ENCODE results near the gene CNTN1. TPM values are rescaled to one million over a fixed set of nuclear protein-coding genes. Genes with fewer than 3 reads are reported as not detected.

Gene CNTN1
- total and polyA plus RNA-seq, 2 of the 4 experiments (the other 2 are of a cell fraction): 0.10 to 0.18 TPM

DNA sequence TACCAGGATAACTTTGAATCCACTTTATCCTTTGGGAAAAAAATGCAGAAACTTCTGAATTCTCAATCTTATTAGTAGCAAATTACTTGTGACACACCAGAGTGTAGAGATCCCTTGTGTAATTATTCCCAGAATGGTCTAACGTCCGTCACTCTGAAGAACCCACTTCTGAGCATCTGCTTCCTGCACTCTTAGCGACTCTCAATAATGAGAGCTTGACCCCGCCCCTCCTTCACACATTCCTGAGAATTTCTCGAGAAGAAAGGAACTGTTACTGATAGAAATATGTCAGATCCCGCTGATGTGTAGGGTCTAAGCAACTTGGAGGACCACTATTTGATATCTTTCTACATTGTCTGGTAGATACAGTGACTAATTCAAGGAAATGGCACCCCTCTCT is 277.6 kb downstream of the CNTN1 start:
- no peak overlapping the region for H2AK9ac ChIP-seq (replicated peaks; ENCODE audit: low read depth, low read length, poor library complexity)
- WGBS, 2 experiments (ENCODE audit: extremely low coverage in 2 of 2, insufficient read length in 1 of 2): no CpG with 5 or more reads among the region's 6 CpGs

More for the DNA sequence above, 277.6 kb downstream of the CNTN1 start:
- no peak overlapping the region for H2AK5ac ChIP-seq (ENCODE audit: low read depth, low read length)
- dilution Hi-C loops (cut with HindIII; ENCODE audit: low sequenced_read_pairs, unreplicated experiment): no loop called here
- POLR2A ChIA-PET (ENCODE audit: unreplicated experiment): no interaction called here
- DNase-seq (no peak), ATAC-seq (ENCODE audit: low read depth) (no peak)
- no peak overlapping the region for H2BK5ac ChIP-seq (ENCODE audit: low read depth, low read length, poor library complexity, severe bottlenecking)
- H3K9me1 ChIP-seq (ENCODE audit: insufficient read depth, low read length): no peaks in the 10 kb centered on the region; the same call in 1 of the 2 replicates
- H3K4me1 ChIP-seq (ENCODE audit: control insufficient read depth, insufficient read depth, low read length): no peaks in the 10 kb centered on the region
- CTCF ChIA-PET: interaction anchor here (0.8 kb wide), 1 partner anchor 181 kb away, joined by 5 read pairs; no protein-coding TSS in a partner anchor
- H3K9ac ChIP-seq (ENCODE audit: low read depth, low read length): no peak overlapping the region
- no peaks in the 10 kb centered on the region for H3K36me3 ChIP-seq (ENCODE audit: control insufficient read depth, insufficient read depth, low read length)
- H4K20me1 ChIP-seq (ENCODE audit: insufficient read depth, low read length): no peaks in the 10 kb centered on the region
- no peak overlapping the region for H3K4me3 ChIP-seq (ENCODE audit: insufficient read depth, low read depth, low read length)
- no peak overlapping the region for H4K91ac ChIP-seq (ENCODE audit: insufficient read depth, low read depth, low read length)
- intact Hi-C loops (cut with micrococcal nuclease): no loop called here
- H4K8ac ChIP-seq (ENCODE audit: low read depth in 2 of 2, low read length in 2 of 2): no peak overlapping the region
- H3K4ac ChIP-seq (ENCODE audit: low read depth, low read length): no peak overlapping the region
- no peak for TF ChIP-seq MAZ (IDR thresholded peaks at IDR 0.05; ENCODE audit: borderline replicate concordance, low read depth, low read length)
- no peak for TF ChIP-seq POLR2A (IDR thresholded peaks at IDR 0.05; ENCODE audit: low read depth, low read length)
- TF ChIP-seq RFX5 (IDR thresholded peaks at IDR 0.05; ENCODE audit: low read depth, low read length): no peak
- H3K18ac ChIP-seq (ENCODE audit: low read depth, low read length): no peak overlapping the region
- no peak overlapping the region for H2BK15ac ChIP-seq (ENCODE audit: low read depth, low read length)
- H3K4me2 ChIP-seq (ENCODE audit: low read depth, low read length): no peak overlapping the region
- H2BK120ac ChIP-seq (ENCODE audit: low read depth, low read length): no peak overlapping the region
- no peak overlapping the region for H2AFZ ChIP-seq (replicated peaks; ENCODE audit: low read length, poor library complexity)
- in situ Hi-C loops (cut with MboI; ENCODE audit: low sequenced_read_pairs): no loop called here
- no peaks in the 10 kb centered on the region for H3K9me3 ChIP-seq (ENCODE audit: control insufficient read depth, insufficient read depth, low read length)
- H3K14ac ChIP-seq (replicated peaks; ENCODE audit: low read depth, low read length): no peak overlapping the region
- H4K5ac ChIP-seq (ENCODE audit: low read depth, low read length): no peak overlapping the region
- H2BK20ac ChIP-seq (ENCODE audit: low read depth, low read length): no peak overlapping the region
- H3K27me3 ChIP-seq (ENCODE audit: control insufficient read depth, insufficient read depth, low read length): no peaks in the 10 kb centered on the region
- no peak overlapping the region for H3K56ac ChIP-seq (ENCODE audit: extremely low read depth, insufficient read depth, low read length)
- H3K27ac ChIP-seq (ENCODE audit: insufficient read depth, low read length): no peak overlapping the region
- H3K23ac ChIP-seq (ENCODE audit: low read depth, low read length): no peak overlapping the region
- BruUV-seq (replicated peaks): no TSS peak
- H3K79me1 ChIP-seq (ENCODE audit: low read depth in 1 of 2, low read length in 2 of 2): no peaks in the 10 kb centered on the region

Data from IMR-90 (cell line).